Neural cell (in vitro differentiated cells): ENCODE measurements around the gene MON1A. TPM values are rescaled to one million over a fixed set of nuclear protein-coding genes. Genes with fewer than 3 reads are reported as not detected.

Source experiments
- H2AFZ ChIP-seq: fragments of 200-600, 300-800 bp; sonication (generic), shearing (Covaris generic); 2 replicates; pipeline ENCODE4 v1.6.0; 2014; ENCODE audit warnings: low read depth, mild to moderate bottlenecking, antibody characterized with exemption, low read length, moderate library complexity
- H3F3A ChIP-seq: fragments of 200-600 bp; shearing (Covaris generic); 2 replicates; pipeline ENCODE4 v1.6.1; 2016; ENCODE audit warnings: mild to moderate bottlenecking, moderate library complexity, mixed read lengths, antibody characterized with exemption, low read length; ENCODE audit not compliant: insufficient read depth, poor library complexity, severe bottlenecking
- H3K27ac ChIP-seq: fragments of 200-600, 300-800 bp; sonication (generic), shearing (Covaris generic); 2 replicates; pipeline ENCODE4 v1.5.1; 2014; ENCODE audit warnings: mild to moderate bottlenecking, low read length, moderate library complexity
- H3K27me3 ChIP-seq: fragments of 300-800, 200-600 bp; sonication (generic), shearing (Covaris generic); 2 replicates; pipeline ENCODE4 v1.6.0; 2014; ENCODE audit warnings: mild to moderate bottlenecking, low read depth, low read length, moderate library complexity; ENCODE audit not compliant: insufficient read depth
- H3K36me3 ChIP-seq: fragments of 300-800, 200-600 bp; sonication (generic), shearing (Covaris generic); 2 replicates; pipeline ENCODE4 v1.5.1; 2014; ENCODE audit warnings: mild to moderate bottlenecking, antibody characterized with exemption, low read length, moderate library complexity; ENCODE audit not compliant: insufficient read depth
- H3K4me2 ChIP-seq: fragments of 300-800, 200-600 bp; sonication (generic), shearing (Covaris generic); 2 replicates; pipeline ENCODE4 v1.6.0; 2014; ENCODE audit warnings: mild to moderate bottlenecking, low read length
- H3K4me3 ChIP-seq: fragments of 300-800, 200-600 bp; sonication (generic), shearing (Covaris generic); 2 replicates; pipeline ENCODE4 v1.5.1; 2014; ENCODE audit warnings: mild to moderate bottlenecking, low read length, moderate library complexity
- H3K79me2 ChIP-seq: fragments of 200-600 bp; shearing (Covaris generic); replicated peaks from 2 replicates; pipeline ENCODE4 v1.6.0; 2014; ENCODE audit warnings: mild to moderate bottlenecking, low read length, moderate library complexity; ENCODE audit not compliant: insufficient read depth
- H3K9ac ChIP-seq: fragments of 300-800, 200-600 bp; sonication (generic), shearing (Covaris generic); 2 replicates; pipeline ENCODE4 v1.6.1; 2016; ENCODE audit warnings: mild to moderate bottlenecking, low read length, mixed read lengths
- H3K9me2 ChIP-seq: fragments of 200-600 bp; shearing (Covaris generic); 2 replicates; pipeline ENCODE4 v1.6.1; 2016; ENCODE audit warnings: mild to moderate bottlenecking, low read length, mixed read lengths; ENCODE audit not compliant: insufficient read depth
- H3K9me3 ChIP-seq: fragments of 200-600, 300-800 bp; sonication (generic), shearing (Covaris generic); 2 replicates; pipeline ENCODE4 v1.6.1; 2016; ENCODE audit warnings: mild to moderate bottlenecking, mixed run types, low read length, moderate library complexity, mixed read lengths
- H4K20me1 ChIP-seq: fragments of 200-600 bp; shearing (Covaris generic); 2 replicates; pipeline ENCODE4 v1.6.1; 2016; ENCODE audit warnings: mild to moderate bottlenecking, mixed run types; ENCODE audit not compliant: insufficient read depth
- CTCF ChIP-seq: fragments of 450-650 bp; IDR thresholded peaks from 2 replicates; pipeline ENCODE4 v1.5.1; 2014; ENCODE audit warnings: antibody characterized with exemption, mild to moderate bottlenecking, moderate library complexity; ENCODE audit not compliant: poor library complexity, severe bottlenecking
- EP300 ChIP-seq: fragments of 450-650 bp; conservative IDR thresholded peaks from 2 replicates; pipeline ENCODE4 v1.6.1; 2014; ENCODE audit warnings: antibody characterized with exemption, mild to moderate bottlenecking, moderate library complexity; ENCODE audit not compliant: poor library complexity, severe bottlenecking
- EZH2 ChIP-seq: fragments of 200-600, 300-800 bp; shearing (Covaris generic), sonication (generic); IDR thresholded peaks from 2 replicates; pipeline ENCODE4 v1.6.1; 2014; ENCODE audit warnings: antibody characterized with exemption, low read length, borderline replicate concordance, mild to moderate bottlenecking; ENCODE audit not compliant: insufficient read depth, poor library complexity, severe bottlenecking
- MXI1 ChIP-seq: fragments of 450-650 bp; conservative IDR thresholded peaks from 2 replicates; pipeline ENCODE4 v1.6.1; 2014; ENCODE audit warnings: antibody characterized with exemption, mild to moderate bottlenecking; ENCODE audit not compliant: poor library complexity, severe bottlenecking
- POLR2AphosphoS5 ChIP-seq: IDR thresholded peaks from 2 replicates; pipeline ENCODE4 v1.6.1; 2012
- RAD21 ChIP-seq: fragments of 450-650 bp; conservative IDR thresholded peaks from 2 replicates; pipeline ENCODE4 v1.6.1; 2014; ENCODE audit warnings: antibody characterized with exemption, mild to moderate bottlenecking, moderate library complexity
- REST ChIP-seq: IDR thresholded peaks from 2 replicates; pipeline ENCODE4 v1.6.1; 2012; ENCODE audit warnings: borderline replicate concordance
- SMC3 ChIP-seq: fragments of 450-650 bp; conservative IDR thresholded peaks from 2 replicates; pipeline ENCODE4 v1.6.1; 2014; ENCODE audit warnings: antibody characterized with exemption, mild to moderate bottlenecking, moderate library complexity; ENCODE audit not compliant: poor library complexity
- TAF1 ChIP-seq: IDR thresholded peaks from 2 replicates; pipeline ENCODE4 v1.6.1; 2012; ENCODE audit warnings: low read depth
- polyA plus RNA-seq: library from polyadenylated mRNA; depleted of rRNA; stranded (reverse); fragments of >200 nt; gene quantifications from 2 replicates; pipeline ENCODE4 v1.2.3, GENCODE V29; 2014

Gene MON1A
- polyA plus RNA-seq, 1 donor from 2014 or later, result 35.4 TPM

GRCh38 chr3:49880581-49881315 lies 48.9 kb downstream of the MON1A start:
- no peaks in the 10 kb centered on the region for H4K20me1 ChIP-seq
- H2AFZ ChIP-seq, result no peak overlapping the region
- H3K36me3 ChIP-seq, result no peaks in the 10 kb centered on the region
- peak overlapping the region; percentile 41 for H3K4me3 ChIP-seq
- H3K27me3 ChIP-seq, result no peaks in the 10 kb centered on the region
- H3K27ac ChIP-seq, result peak overlapping the region; percentile 58
- peak overlapping the region; percentile 38 for H3K9ac ChIP-seq
- no peaks in the 10 kb centered on the region for H3K9me3 ChIP-seq
- no peaks in the 10 kb centered on the region for H3F3A ChIP-seq
- no peaks in the 10 kb centered on the region for H3K79me2 ChIP-seq
- no peak for TF ChIP-seq RAD21
- TF ChIP-seq REST, result no peak
- TF ChIP-seq TAF1, result peak; percentile 40
- no peak for TF ChIP-seq EP300
- no peak for TF ChIP-seq CTCF
- no peak for TF ChIP-seq MXI1
- H3K9me2 ChIP-seq, result no peaks in the 10 kb centered on the region
- H3K4me2 ChIP-seq, result no peak overlapping the region

GRCh38 chr3:49879721-49880120 lies 49.9 kb downstream of the MON1A start:
- H3K9me3 ChIP-seq, result no peaks in the 10 kb centered on the region
- no peaks in the 10 kb centered on the region for H4K20me1 ChIP-seq
- no peak overlapping the region for H2AFZ ChIP-seq
- no peak overlapping the region for H3K4me3 ChIP-seq
- H3K36me3 ChIP-seq, result no peaks in the 10 kb centered on the region
- H3K9ac ChIP-seq, result no peak overlapping the region
- no peak overlapping the region for H3K4me2 ChIP-seq
- H3K79me2 ChIP-seq, result no peaks in the 10 kb centered on the region
- no peaks in the 10 kb centered on the region for H3F3A ChIP-seq
- H3K9me2 ChIP-seq, result no peaks in the 10 kb centered on the region
- H3K27ac ChIP-seq, result no peak overlapping the region
- H3K27me3 ChIP-seq, result no peaks in the 10 kb centered on the region
- TF ChIP-seq TAF1 (no peak), CTCF (no peak), RAD21 (no peak), MXI1 (no peak), REST (no peak), EP300 (no peak), POLR2AphosphoS5 (no peak), EZH2 (no peak), SMC3 (no peak)
